Neural cell (in vitro differentiated cells): ENCODE measurements around the gene NTSR2.

Experiments
- CTCF ChIP-seq: fragments of 450-650 bp; IDR thresholded peaks from 2 replicates; pipeline ENCODE4 v1.5.1; 2014; ENCODE audit warnings: antibody characterized with exemption, mild to moderate bottlenecking, moderate library complexity; ENCODE audit not compliant: poor library complexity, severe bottlenecking
- EP300 ChIP-seq: fragments of 450-650 bp; conservative IDR thresholded peaks from 2 replicates; pipeline ENCODE4 v1.6.1; 2014; ENCODE audit warnings: antibody characterized with exemption, mild to moderate bottlenecking, moderate library complexity; ENCODE audit not compliant: poor library complexity, severe bottlenecking
- EZH2 ChIP-seq: fragments of 200-600, 300-800 bp; shearing (Covaris generic), sonication (generic); IDR thresholded peaks from 2 replicates; pipeline ENCODE4 v1.6.1; 2014; ENCODE audit warnings: antibody characterized with exemption, low read length, borderline replicate concordance, mild to moderate bottlenecking; ENCODE audit not compliant: insufficient read depth, poor library complexity, severe bottlenecking
- POLR2AphosphoS5 ChIP-seq: IDR thresholded peaks from 2 replicates; pipeline ENCODE4 v1.6.1; 2012
- REST ChIP-seq: IDR thresholded peaks from 2 replicates; pipeline ENCODE4 v1.6.1; 2012; ENCODE audit warnings: borderline replicate concordance
- TAF1 ChIP-seq: IDR thresholded peaks from 2 replicates; pipeline ENCODE4 v1.6.1; 2012; ENCODE audit warnings: low read depth

DNA sequence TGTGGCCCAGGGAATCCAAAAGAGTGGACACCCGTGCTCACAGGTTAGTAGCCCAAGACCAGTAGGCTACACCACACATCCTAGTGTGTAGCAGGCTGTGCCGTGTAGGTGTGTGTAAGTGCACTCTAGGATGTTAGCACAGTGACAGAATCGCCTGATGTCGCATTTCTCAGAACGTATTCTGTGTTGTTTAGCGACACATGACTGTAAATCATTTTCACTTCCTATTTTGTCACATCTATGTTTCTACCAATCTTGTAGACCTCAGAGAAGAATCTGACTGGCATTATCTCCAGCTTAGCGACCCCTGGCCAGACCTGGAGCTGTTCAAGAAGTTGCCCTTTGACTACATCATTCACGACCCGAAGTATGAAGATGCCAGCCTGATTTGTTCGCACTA lies 45.1 kb downstream of the NTSR2 start:
- no peak for TF ChIP-seq CTCF
- no peak for TF ChIP-seq EP300
- no peak for TF ChIP-seq EZH2
- no peak for TF ChIP-seq POLR2AphosphoS5
- no peak for TF ChIP-seq TAF1
- TF ChIP-seq REST, result no peak
